BLaER1 treated with 17β-estradiol and CSF1 and Interleukin-3, amounts not matched to agents 10 nM and 100 nM (cell line): Measurements from ENCODE around the gene PTCD1.

Source experiments
- H3K27ac ChIP-seq, 11 experiments: shearing (Covaris generic); formaldehyde crosslinking; 2 replicates each; pipeline ENCODE4 v1.8.1; 2022
- H3K27me3 ChIP-seq, 11 experiments: shearing (Covaris generic); formaldehyde crosslinking; 2 replicates each; pipeline ENCODE4 v1.8.1; 2022
- H3K36me3 ChIP-seq, 11 experiments: shearing (Covaris generic); formaldehyde crosslinking; 2 replicates each; pipeline ENCODE4 v1.8.1; 2022
- H3K4me1 ChIP-seq, 10 experiments: shearing (Covaris generic); formaldehyde crosslinking; 2 replicates each; pipeline ENCODE4 v1.8.1; 2022
- H3K4me2 ChIP-seq, 11 experiments: shearing (Covaris generic); formaldehyde crosslinking; 2 replicates each; pipeline ENCODE4 v1.8.1; 2022
- H3K4me3 ChIP-seq, 10 experiments: shearing (Covaris generic); formaldehyde crosslinking; 2 replicates each; pipeline ENCODE4 v1.8.1; 2022
- H3K9ac ChIP-seq, 11 experiments: shearing (Covaris generic); formaldehyde crosslinking; 2 replicates each; pipeline ENCODE4 v1.8.1; 2022
- H3K9me3 ChIP-seq, 11 experiments: shearing (Covaris generic); formaldehyde crosslinking; replicated peaks in 1 of 11; 2 replicates each; pipeline ENCODE4 v1.8.1; 2022
- H4K20me1 ChIP-seq, 11 experiments: shearing (Covaris generic); formaldehyde crosslinking; 2 replicates each; pipeline ENCODE4 v1.8.1; 2022
- Cebpa-rat ChIP-seq, 11 experiments: shearing (Covaris generic); IDR thresholded peaks; 2 replicates each; pipeline ENCODE4 v1.8.1; 2022

PTCD1 gene

DNA sequence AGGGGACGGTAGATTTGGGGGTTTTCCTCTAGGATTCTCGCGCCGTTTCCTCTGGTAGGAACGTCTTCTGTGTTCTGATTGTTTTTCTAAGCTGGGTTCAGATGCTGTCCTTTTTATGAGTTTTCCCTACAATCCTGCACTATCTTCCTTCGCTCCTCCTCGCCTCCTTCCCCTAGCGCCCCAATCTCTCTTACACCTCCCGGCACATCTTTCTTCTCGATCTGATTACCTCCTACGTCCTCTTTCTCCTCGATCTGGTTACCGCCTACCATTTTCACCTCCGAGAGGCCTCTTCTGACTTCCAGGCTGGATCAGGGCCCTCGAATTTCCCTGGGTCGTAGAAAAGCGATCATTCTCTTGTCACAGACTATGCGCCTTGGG, 29.4 kb downstream of the PTCD1 start:
- peak overlapping the region; percentile 90 to 99 (median 97) for H3K27ac ChIP-seq
- H3K4me1 ChIP-seq: peaks cover 28 to 46% (median 39%) of the 10 kb centered on the region in 10 experiments
- no peaks in the 10 kb centered on the region for H3K9me3 ChIP-seq
- peak overlapping the region; percentile 80 to 96 (median 92) for H3K4me2 ChIP-seq
- peaks cover 49 to 91% (median 68%) of the 10 kb centered on the region in 11 experiments for H4K20me1 ChIP-seq
- peaks cover 50 to 66% (median 58%) of the 10 kb centered on the region in 11 experiments for H3K36me3 ChIP-seq
- TF ChIP-seq Cebpa-rat (IDR thresholded peaks at IDR 0.05): no peak
- H3K27me3 ChIP-seq: no peaks in the 10 kb centered on the region
- peak overlapping the region; percentile 89 to 98 (median 94) for H3K9ac ChIP-seq
- peak overlapping the region; percentile 74 to 100 (median 92) for H3K4me3 ChIP-seq

DNA sequence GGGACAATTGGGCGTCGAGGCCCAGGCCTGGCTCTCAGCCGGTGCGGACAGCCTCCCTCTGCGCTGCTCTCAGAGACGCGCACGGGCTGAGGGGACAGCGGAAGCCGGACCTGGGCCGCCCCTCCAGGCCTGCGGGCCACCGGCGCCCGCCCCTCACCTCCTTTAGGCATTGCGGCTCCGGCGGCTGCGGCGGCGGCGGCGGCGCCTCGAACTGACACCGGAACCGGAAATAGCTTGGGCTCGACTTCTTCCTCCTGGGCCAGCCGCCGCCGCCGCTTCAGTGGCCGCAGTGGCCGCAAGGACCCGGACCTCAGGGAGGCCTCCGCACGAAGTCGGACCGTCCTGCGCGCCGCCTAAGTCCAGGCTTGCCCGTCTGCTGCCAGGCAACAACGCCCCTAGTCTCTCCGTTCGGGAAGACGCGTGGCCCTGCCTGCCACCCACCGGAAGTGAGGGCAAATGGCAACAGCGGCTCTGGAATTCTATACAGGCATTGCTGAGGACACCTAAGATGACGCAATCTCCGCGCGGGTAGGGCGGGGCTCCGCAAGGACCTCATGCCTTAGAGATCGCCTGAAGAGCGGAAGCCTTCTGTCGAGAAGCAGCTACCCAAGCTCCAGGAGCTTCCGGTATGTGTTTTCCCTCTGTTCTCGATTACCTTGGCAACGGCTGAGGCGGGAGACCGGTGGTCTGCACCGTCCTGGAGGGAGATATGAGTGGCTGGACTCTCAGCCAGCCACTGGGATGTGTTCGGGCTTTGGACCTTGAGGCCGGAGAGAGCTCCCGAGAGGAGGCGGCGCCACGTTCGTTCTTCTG, 30.0 kb downstream of the PTCD1 start, which contains the start of the genes BUD31 and PDAP1:
BUD31 (plus strand) TSS at position 591 of the 813 bp plus-strand sequence. CDS start 2,124 bp downstream, outside the sequence.
PDAP1 (minus strand) TSS at position 219 of the 813 bp plus-strand sequence; CDS start at position 170, 49 bp downstream.
- H3K9ac ChIP-seq: peak within 1 kb of the TSS; percentile 89 to 98 (median 94)
- no peaks in the 10 kb centered on the region for H3K9me3 ChIP-seq
- peaks cover 50 to 66% (median 58%) of the 10 kb centered on the region in 11 experiments for H3K36me3 ChIP-seq
- TF ChIP-seq Cebpa-rat (IDR thresholded peaks at IDR 0.05): peak; percentile 88 to 100 (median 98); a peak in 21 of 22 replicates
- peak within 1 kb of the TSS; percentile 90 to 99 (median 97) for H3K27ac ChIP-seq
- H3K27me3 ChIP-seq: no peaks in the 10 kb centered on the region
- H3K4me3 ChIP-seq: peak within 1 kb of the TSS; percentile 74 to 100 (median 92)
- peaks cover 54 to 91% (median 73%) of the 10 kb centered on the region in 11 experiments for H4K20me1 ChIP-seq
- H3K4me2 ChIP-seq: peak within 1 kb of the TSS; percentile 82 to 99 (median 95)
- peaks cover 28 to 46% (median 39%) of the 10 kb centered on the region in 10 experiments for H3K4me1 ChIP-seq

DNA sequence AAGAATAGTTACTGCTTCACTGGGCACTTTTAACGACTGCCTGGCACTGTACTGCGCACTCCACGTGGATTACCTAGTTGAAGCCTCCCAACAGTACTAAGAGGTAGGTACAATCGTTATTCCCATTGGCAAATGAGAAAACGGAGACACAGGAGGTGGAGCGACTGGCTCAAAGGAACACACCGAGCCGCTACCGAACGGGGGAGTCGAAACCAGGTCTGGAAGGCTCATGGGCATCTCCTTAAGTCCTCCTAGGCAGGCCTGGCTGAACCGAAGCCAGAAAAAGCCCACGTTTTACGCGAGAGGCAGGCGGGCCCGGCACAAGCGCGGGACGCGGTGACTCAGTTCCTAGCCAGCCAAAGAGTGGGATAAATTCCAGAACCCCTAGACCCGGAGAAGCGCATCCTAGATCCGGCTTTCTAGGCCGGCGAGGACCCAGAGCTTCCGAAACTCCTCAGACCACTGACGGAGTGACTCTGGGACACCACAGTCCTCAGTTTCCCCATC, 30.7 kb downstream of the PTCD1 start:
- peak overlapping the region; percentile 89 to 98 (median 94) for H3K9ac ChIP-seq
- peak overlapping the region; percentile 90 to 99 (median 97) for H3K27ac ChIP-seq
- H3K4me1 ChIP-seq: peaks cover 28 to 46% (median 39%) of the 10 kb centered on the region in 10 experiments
- H3K4me2 ChIP-seq: peak overlapping the region; percentile 82 to 99 (median 94)
- H3K4me3 ChIP-seq: peak overlapping the region; percentile 74 to 100 (median 92)
- H4K20me1 ChIP-seq: peaks cover 54 to 91% (median 76%) of the 10 kb centered on the region in 11 experiments
- no peaks in the 10 kb centered on the region for H3K9me3 ChIP-seq
- H3K27me3 ChIP-seq: no peaks in the 10 kb centered on the region
- TF ChIP-seq Cebpa-rat (IDR thresholded peaks at IDR 0.05): no peak
- H3K36me3 ChIP-seq: peaks cover 50 to 66% (median 58%) of the 10 kb centered on the region in 11 experiments

DNA sequence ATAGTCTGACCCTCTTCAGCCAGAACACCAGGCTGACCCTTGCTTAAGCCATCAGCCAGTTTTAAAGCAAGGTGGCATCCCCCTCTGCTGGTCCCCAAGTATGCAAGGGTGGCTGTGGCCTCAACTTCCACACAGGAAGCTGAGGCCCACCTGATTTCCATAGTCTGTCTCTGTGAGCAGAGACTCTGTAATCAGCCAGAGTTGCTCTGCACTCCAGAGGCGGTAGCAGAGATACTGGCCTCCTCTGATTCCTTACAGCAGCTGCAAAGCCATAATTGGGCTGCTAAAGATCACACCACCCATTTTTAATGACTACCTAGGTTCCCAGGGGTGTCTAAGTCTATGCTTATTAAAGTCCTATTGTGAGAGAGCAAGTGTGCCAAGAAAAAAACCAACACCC, 32.0 kb downstream of the PTCD1 start:
- H3K4me3 ChIP-seq: peak overlapping the region in 9 of 10 experiments; percentile 74 to 100 (median 93); a peak in 12 of 20 replicates

DNA sequence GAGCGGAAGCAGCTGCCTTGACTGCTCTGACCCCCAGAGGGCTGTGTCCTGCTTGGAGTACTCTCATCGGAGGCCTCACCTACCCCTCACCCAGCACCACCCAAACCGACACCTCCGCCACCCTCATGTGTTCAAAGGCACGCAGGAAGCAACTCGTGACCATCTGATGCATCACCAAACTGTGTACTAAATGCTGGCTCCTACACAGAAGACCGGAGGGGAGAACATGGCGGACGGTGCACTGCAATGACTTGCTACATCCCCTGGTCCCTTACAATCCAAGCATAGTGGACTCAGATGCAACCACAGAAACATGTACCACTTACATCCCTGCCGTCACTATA, 33.6 kb downstream of the PTCD1 start:
- Histone ChIP-seq H3K36me3 (peaks cover 51 to 67% (median 60%) of the 10 kb centered on the region in 11 experiments), H4K20me1 (peaks cover 64 to 91% (median 83%) of the 10 kb centered on the region in 11 experiments), H3K9me3 (no peaks in the 10 kb centered on the region), H3K27me3 (no peaks in the 10 kb centered on the region), H3K4me1 (peaks cover 21 to 36% (median 27%) of the 10 kb centered on the region in 10 experiments), H3K4me2 (no peak overlapping the region), H3K9ac (peak overlapping the region in 1 of 11 experiments; percentile 11; a peak in 3 of 22 replicates), H3K27ac (no peak overlapping the region), H3K4me3 (no peak overlapping the region)
- TF ChIP-seq Cebpa-rat (IDR thresholded peaks at IDR 0.05): no peak

More for the DNA sequence above, 32.0 kb downstream of the PTCD1 start:
- no peak for TF ChIP-seq Cebpa-rat (IDR thresholded peaks at IDR 0.05)
- Histone ChIP-seq H4K20me1 (peaks cover 61 to 91% (median 79%) of the 10 kb centered on the region in 11 experiments), H3K9ac (peak overlapping the region; percentile 89 to 98 (median 94); a peak in 20 of 22 replicates), H3K9me3 (no peaks in the 10 kb centered on the region), H3K4me2 (peak overlapping the region; percentile 82 to 99 (median 94)), H3K27me3 (no peaks in the 10 kb centered on the region), H3K27ac (no peak overlapping the region; a peak in 3 of 22 replicates), H3K36me3 (peaks cover 50 to 66% (median 58%) of the 10 kb centered on the region in 11 experiments), H3K4me1 (peaks cover 28 to 46% (median 39%) of the 10 kb centered on the region in 10 experiments)

DNA sequence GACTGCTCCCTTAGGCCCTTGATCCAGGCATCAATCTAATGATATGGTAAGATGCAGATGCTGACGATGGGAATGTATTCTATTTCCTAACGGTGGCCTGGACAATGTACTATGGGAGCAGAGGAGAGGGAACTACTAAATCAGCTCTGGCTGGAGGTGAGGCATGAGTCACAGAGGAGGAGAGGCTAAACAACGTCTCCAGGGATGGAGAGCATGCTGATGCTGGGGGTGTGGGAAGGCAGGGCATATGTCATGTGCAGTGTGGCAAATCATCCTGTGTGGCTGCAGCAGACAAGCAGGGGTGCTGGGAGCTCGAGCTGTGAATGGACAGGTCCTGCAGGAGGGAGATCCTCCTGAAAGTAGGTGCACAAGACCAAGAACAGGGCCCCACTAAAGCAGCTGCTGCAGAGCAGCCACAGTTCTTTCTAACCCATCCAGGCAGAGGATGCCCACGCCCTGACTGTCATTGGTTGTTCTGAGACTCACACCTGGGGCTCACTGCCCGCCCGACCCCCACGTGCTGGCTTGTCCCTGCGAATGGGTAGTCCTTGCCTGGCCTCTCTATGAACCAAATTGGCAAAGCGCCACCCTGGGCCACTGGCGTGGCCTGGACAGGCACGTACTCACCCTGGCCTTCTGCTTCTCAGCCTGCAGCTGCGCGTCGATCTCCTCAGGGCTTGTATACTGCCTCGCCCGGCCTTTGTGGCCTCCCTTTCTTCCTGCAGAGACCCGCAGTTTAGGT, 34.2 kb downstream of the PTCD1 start:
- Histone ChIP-seq H3K27ac (no peak overlapping the region), H3K4me2 (no peak overlapping the region)
- no peak for TF ChIP-seq Cebpa-rat (IDR thresholded peaks at IDR 0.05)

DNA sequence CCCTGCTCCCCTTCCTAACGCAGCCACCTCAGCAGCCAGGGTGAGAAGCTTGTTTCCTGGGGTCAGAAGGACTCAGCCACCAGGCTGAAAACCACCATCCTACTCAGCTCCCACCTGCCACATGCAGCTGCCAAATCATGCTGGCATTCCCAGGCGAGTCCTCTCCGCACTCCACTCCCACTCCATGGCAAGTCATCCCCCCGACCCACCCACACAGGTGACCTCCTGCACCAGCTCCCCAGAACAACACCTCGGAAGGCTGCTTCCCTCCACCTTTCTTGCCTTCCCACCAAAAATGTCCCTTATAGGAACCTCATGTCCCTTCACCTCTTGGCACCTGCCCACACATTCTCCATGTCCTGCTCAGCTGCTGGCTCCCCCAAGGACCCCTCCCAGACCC, 34.8 kb downstream of the PTCD1 start:
- Histone ChIP-seq H3K27ac (no peak overlapping the region), H3K9ac (peak overlapping the region in 1 of 11 experiments; percentile 4; a peak in 1 of 22 replicates), H3K27me3 (no peaks in the 10 kb centered on the region), H3K4me1 (peaks cover 17 to 33% (median 24%) of the 10 kb centered on the region in 10 experiments), H4K20me1 (peaks cover 65 to 92% (median 88%) of the 10 kb centered on the region in 11 experiments), H3K4me2 (no peak overlapping the region), H3K9me3 (no peaks in the 10 kb centered on the region), H3K36me3 (peaks cover 62 to 78% (median 72%) of the 10 kb centered on the region in 11 experiments), H3K4me3 (no peak overlapping the region)
- TF ChIP-seq Cebpa-rat (IDR thresholded peaks at IDR 0.05): no peak

More for the DNA sequence above, 34.2 kb downstream of the PTCD1 start:
- peak overlapping the region in 2 of 11 experiments; percentile 4 to 11; a peak in 3 of 22 replicates for H3K9ac ChIP-seq
- peaks cover 17 to 33% (median 24%) of the 10 kb centered on the region in 10 experiments for H3K4me1 ChIP-seq
- no peaks in the 10 kb centered on the region for H3K27me3 ChIP-seq
- H3K9me3 ChIP-seq: no peaks in the 10 kb centered on the region
- peaks cover 56 to 72% (median 65%) of the 10 kb centered on the region in 11 experiments for H3K36me3 ChIP-seq
- no peak overlapping the region for H3K4me3 ChIP-seq
- peaks cover 64 to 91% (median 84%) of the 10 kb centered on the region in 11 experiments for H4K20me1 ChIP-seq

DNA sequence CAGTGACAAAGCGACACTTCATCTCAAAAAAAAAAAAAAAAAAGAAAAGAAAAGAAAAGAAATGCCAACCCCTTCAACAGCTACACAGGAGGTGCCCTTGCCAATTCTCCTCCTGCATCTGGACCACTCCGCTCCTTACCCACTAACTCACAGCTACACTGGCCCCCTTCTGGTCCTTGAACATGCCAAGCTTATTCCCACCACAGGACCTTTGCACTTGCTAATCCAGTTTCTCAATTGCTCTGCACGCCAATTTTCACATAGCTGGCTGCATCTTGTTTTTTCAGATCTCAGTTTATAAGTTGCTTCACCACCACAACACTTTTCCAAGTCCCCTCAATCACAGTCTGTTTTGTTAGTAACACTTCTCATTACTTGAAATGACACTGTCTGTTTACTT, 35.7 kb downstream of the PTCD1 start:
- H3K27ac ChIP-seq: no peak overlapping the region
- no peak for TF ChIP-seq Cebpa-rat (IDR thresholded peaks at IDR 0.05)

More for the DNA sequence above, 35.7 kb downstream of the PTCD1 start:
- Histone ChIP-seq H3K36me3 (peaks cover 71 to 87% (median 81%) of the 10 kb centered on the region in 11 experiments), H3K9ac (no peak overlapping the region), H3K27me3 (no peaks in the 10 kb centered on the region), H3K4me2 (no peak overlapping the region), H3K4me3 (no peak overlapping the region), H4K20me1 (peaks cover 68 to 100% (median 97%) of the 10 kb centered on the region in 11 experiments), H3K9me3 (no peaks in the 10 kb centered on the region), H3K4me1 (peaks cover 17 to 33% (median 24%) of the 10 kb centered on the region in 10 experiments)
